Ovary (tissue), 9 donors: ENCODE results near the gene CARMIL1. TPM values are rescaled to one million over a fixed set of nuclear protein-coding genes. Genes with fewer than 3 reads are reported as not detected.

Experiments
- DNase-seq, 5 donors: peaks; one replicate each; pipeline ENCODE4 v3.0.0-alpha.2; 2019 to 2020
- H3K27ac ChIP-seq, 2 donors: fragments of 200-600 bp; one replicate each; pipeline versions ENCODE4 v1.5.1 to v1.8.0; 2019 to 2022
- H3K27me3 ChIP-seq: fragments of 200-600 bp; one replicate; pipeline ENCODE4 v1.8.0; 2022
- H3K36me3 ChIP-seq: fragments of 200-600 bp; sonication (generic); one replicate; pipeline ENCODE4 v1.5.1; 2019
- H3K4me1 ChIP-seq: one replicate; pipeline ENCODE4 v1.8.1; 2013; ENCODE audit warnings: mild to moderate bottlenecking, moderate library complexity; ENCODE audit not compliant: insufficient read depth
- H3K4me3 ChIP-seq: fragments of 200-600 bp; sonication (generic); one replicate; pipeline ENCODE4 v1.5.1; 2017
- H3K9me3 ChIP-seq, 2 donors: fragments of 200-600 bp in 1 of 2; sonication (generic) in 1 of 2; one replicate each; pipeline versions ENCODE4 v1.5.1 to v1.8.1; 2013 to 2019; ENCODE audit warnings: mild to moderate bottlenecking in 1 of 2, moderate library complexity in 1 of 2
- EP300 ChIP-seq: sonication (generic); formaldehyde crosslinking; IDR thresholded peaks from one replicate; pipeline ENCODE4 v1.6.1; 2017; ENCODE audit warnings: antibody characterized with exemption
- POLR2A ChIP-seq: fragments of 450-650 bp; IDR thresholded peaks from one replicate; pipeline ENCODE4 v1.6.1; 2017; ENCODE audit warnings: antibody characterized with exemption, mild to moderate bottlenecking, moderate library complexity
- WGBS, 3 donors: extraction: QIAGEN DNeasy Blood & Tissue Kit in 1 of 3; methylation state at CpG; one replicate each; pipeline versions ENCODE4 v1.1.5 to v1.1.7; 2013 to 2017; 5-methylcytosine and 5-hydroxymethylcytosine counted together
- intact Hi-C, 4 donors: fragments of 100-400 bp; cut with DNase I; formaldehyde crosslinking; loops; one replicate each; pipeline versions ENCODE4 v1.11.0 to v1.15.1; 2022 to 2023
- polyA plus RNA-seq, 2 donors: library from polyadenylated mRNA; stranded (reverse); fragments of 200-250 nt in 1 of 2; fragments of 350-450 nt in 1 of 2; fragmentation: Illumina TruSeq in 1 of 2; extraction: RNeasy Lipid Tissue Mini Kit (QIAGEN cat#74804) in 1 of 2; gene quantifications; one replicate each; pipeline ENCODE4 v1.2.3, GENCODE V29; 2013 to 2014
- total RNA-seq, 7 donors: library from RNA; depleted of rRNA in 2 of 7; stranded (reverse); fragments of >200 nt in 2 of 7; fragmentation: NEBNext Ultra II Directional in 3 of 7; extraction: Animal tissue kit (Norgen Biotek cat#: 25700) in 3 of 7; gene quantifications; one replicate each; pipeline versions ENCODE4 v1.1.0 to v1.2.4, GENCODE V29; 2016 to 2023
- TF ChIP-seq, protein P1 (sequence below), 3 donors: fragments of 450-650 bp in 2 of 3; fragments of 200-600 bp in 1 of 3; IDR thresholded peaks; one replicate each; pipeline versions ENCODE4 v1.5.1 to v1.8.0; 2016 to 2022; ENCODE audit warnings: antibody characterized with exemption in 3 of 3, mild to moderate bottlenecking in 1 of 3
- donor health status: DM: no; HTN: no; CAD: no; lungs with moderate emphysema.
- donor health status: DM: no; HTN: no; CAD: no.
- donor health status: Bipolar disorder and iron deficiency.
- donor health status: DM: yes; HTN: yes; CAD: no.
- donor health status: DM: no; HTN: no; CAD: no.
- donor health status: DM: yes; HTN: yes; CAD: no.

Gene CARMIL1
- total and polyA plus RNA-seq, 9 donors, result 6.4 to 25.6 (median 16.8) TPM

DNA sequence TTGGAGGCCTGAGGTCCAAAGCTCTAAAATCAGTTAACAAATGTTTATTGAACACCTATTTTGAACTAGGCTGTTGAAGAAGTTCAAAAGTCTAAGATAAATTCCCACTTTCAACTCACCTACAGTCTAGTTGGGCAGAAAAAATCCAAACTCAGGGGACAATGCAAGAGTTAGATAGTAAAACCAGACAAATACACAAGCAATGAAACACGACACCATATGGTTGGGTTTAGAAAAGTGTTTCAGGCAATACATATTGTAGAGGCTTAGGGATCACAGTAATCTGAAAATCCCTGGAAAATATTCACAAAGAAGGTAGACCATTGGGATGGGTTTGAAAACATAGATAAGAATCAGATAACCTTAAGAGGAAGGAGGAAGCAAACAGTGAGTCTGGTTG is 1.3 kb upstream of the CARMIL1 start:
- DNase-seq, result no peak
- peaks cover 5% of the 10 kb centered on the region for H3K4me1 ChIP-seq
- intact Hi-C loops, result loop anchor here (2.0 to 5.0 kb wide), 2 partner anchors 213 to 214 kb away; no protein-coding TSS in a partner anchor
- TF ChIP-seq POLR2A (no peak), EP300 (no peak)
- TF ChIP-seq, protein P1, sequence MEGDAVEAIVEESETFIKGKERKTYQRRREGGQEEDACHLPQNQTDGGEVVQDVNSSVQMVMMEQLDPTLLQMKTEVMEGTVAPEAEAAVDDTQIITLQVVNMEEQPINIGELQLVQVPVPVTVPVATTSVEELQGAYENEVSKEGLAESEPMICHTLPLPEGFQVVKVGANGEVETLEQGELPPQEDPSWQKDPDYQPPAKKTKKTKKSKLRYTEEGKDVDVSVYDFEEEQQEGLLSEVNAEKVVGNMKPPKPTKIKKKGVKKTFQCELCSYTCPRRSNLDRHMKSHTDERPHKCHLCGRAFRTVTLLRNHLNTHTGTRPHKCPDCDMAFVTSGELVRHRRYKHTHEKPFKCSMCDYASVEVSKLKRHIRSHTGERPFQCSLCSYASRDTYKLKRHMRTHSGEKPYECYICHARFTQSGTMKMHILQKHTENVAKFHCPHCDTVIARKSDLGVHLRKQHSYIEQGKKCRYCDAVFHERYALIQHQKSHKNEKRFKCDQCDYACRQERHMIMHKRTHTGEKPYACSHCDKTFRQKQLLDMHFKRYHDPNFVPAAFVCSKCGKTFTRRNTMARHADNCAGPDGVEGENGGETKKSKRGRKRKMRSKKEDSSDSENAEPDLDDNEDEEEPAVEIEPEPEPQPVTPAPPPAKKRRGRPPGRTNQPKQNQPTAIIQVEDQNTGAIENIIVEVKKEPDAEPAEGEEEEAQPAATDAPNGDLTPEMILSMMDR (IDR thresholded peaks at IDR 0.05), result no peak
- H3K27me3 ChIP-seq, result no peaks in the 10 kb centered on the region
- H3K9me3 ChIP-seq, result no peaks in the 10 kb centered on the region
- H3K27ac ChIP-seq, result no peak overlapping the region
- WGBS, 3 donors, result 94 to 98% (median 97%) methylated on average over 1 of the region's 1 CpG
- H3K4me3 ChIP-seq, result no peak overlapping the region
- no peaks in the 10 kb centered on the region for H3K36me3 ChIP-seq

DNA sequence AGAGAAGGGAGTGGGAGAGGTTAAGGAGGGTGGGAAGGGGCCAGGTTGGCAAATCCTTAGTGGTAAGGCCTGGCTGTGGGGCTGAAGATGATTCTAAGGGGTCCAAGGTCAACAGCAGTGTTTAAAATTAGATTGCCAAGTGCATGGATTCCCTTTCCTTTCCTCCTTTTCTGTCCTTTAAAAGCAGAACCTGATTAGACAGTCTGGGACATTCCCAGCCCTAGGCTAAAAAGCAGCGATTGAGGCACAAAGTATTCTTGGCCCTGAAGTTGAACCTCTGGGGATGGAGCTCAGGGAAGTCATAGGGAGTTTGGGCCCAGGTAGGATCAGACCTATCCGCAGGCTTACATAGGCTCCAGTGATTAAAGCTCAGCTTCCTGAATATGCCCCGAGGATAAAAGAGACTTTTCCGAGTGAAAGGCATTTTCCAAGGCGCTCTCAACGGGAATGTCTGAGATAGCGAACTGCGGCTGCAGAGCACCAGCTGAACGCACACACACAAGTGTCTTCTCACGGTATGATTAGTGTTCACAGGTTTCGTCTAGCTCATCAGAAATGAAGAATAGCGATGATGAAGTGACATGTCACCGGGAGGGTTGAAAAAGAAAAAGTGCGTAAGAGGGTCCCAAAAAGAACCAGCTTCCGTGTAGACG is 787 bp upstream of the CARMIL1 start:
- WGBS, 3 donors, result 4 to 5% (median 4%) methylated on average over 16 of the region's 16 CpGs
- H3K9me3 ChIP-seq, result no peaks in the 10 kb centered on the region
- intact Hi-C loops, result loop anchor here (2.0 to 5.0 kb wide), 2 partner anchors 212 to 214 kb away; no protein-coding TSS in a partner anchor
- no peaks in the 10 kb centered on the region for H3K27me3 ChIP-seq
- peak overlapping the region; percentile 66 to 69 for H3K27ac ChIP-seq
- no peaks in the 10 kb centered on the region for H3K36me3 ChIP-seq
- TF ChIP-seq EP300 (no peak), POLR2A (no peak)
- TF ChIP-seq, protein P1 (IDR thresholded peaks at IDR 0.05), result no peak
- peaks cover 5% of the 10 kb centered on the region for H3K4me1 ChIP-seq
- DNase-seq, result no peak
- H3K4me3 ChIP-seq, result peak overlapping the region; percentile 91

DNA sequence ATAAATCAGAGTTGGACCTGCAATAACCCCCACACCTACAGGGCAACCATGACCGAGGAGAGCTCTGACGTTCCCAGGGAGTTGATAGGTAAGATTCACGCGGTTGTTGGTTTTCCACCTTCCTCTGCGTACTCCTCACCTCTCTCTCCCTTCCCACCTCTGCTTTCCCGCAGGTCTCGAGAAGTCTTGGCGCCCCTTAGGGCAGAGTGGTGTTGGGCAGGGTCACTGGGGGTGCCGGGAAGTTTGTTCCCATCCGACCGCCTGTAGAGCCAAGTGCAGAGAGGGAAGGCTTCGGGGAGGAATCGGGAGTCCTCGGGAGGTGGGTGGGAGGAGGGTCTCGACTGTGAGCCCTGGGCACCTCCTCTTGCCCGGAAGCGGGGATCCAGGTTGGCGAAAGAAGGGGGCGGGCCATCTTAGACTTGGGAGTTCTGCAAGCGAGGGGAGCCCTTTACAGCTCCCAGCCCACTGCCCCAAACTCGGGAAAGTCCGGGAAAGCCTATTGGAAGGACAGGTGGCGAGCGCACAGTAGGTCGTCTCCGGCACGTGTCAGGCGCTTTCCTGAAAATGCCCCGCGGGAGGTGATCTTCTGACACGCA is 672 bp downstream of the CARMIL1 start:
- WGBS, 3 donors, result 0 to 1% (median 1%) methylated on average over 31 of the region's 31 CpGs
- TF ChIP-seq, protein P1 (IDR thresholded peaks at IDR 0.05), result no peak
- no peak for TF ChIP-seq EP300
- no peak for TF ChIP-seq POLR2A

DNA sequence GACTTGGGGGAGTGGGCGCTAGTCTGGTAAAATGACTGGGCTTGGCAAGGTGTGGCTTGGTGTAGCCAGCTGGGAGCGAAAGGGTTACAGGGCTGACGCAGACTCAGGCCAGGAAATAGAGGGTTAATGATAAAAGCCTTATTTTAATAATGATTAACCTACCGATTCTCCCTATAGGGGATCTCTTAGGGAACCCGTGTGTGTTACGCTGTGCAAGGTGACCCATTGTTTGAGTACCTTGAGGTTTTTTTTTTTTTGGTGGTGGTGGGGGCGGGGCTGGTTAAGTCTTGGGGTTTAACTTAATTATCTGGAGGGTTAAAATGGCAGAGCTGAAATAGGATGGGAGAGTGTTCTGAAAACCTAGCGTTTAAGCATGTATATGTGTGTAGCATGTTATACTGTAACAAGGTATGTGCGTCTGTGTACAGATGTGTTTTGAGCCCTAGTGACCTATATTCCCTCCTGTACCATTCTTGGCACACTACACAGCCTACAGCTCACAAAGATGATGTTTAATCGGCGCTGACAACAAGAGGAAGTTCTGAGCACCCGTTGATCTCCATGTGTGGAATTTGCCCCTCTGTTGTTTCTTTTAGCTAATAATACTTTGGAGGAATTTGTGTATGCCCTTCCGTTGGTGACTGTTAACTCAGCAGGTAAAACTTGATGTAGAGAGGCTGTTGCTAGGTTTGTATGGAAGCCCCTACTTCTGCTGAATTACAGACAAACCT is 1.3 kb downstream of the CARMIL1 start:
- Histone ChIP-seq H3K4me1 (peaks cover 6% of the 10 kb centered on the region), H3K4me3 (peak overlapping the region; percentile 91), H3K27ac (peak overlapping the region; percentile 24 to 33), H3K36me3 (no peaks in the 10 kb centered on the region), H3K27me3 (no peaks in the 10 kb centered on the region), H3K9me3 (no peaks in the 10 kb centered on the region)
- no peak for TF ChIP-seq POLR2A
- TF ChIP-seq, protein P1 (IDR thresholded peaks at IDR 0.05), result no peak
- TF ChIP-seq EP300, result no peak
- 18 to 23% (median 21%) methylated on average over 13 of the region's 13 CpGs for WGBS, 3 donors
- DNase-seq, result no peak
- intact Hi-C loops, result no loop called here

More for the DNA sequence above, 672 bp downstream of the CARMIL1 start:
- intact Hi-C loops, result loop anchor here (2.0 to 5.0 kb wide), 2 partner anchors 211 to 212 kb away; no protein-coding TSS in a partner anchor
- H3K27ac ChIP-seq, result peak overlapping the region; percentile 33 to 66
- no peaks in the 10 kb centered on the region for H3K27me3 ChIP-seq
- H3K4me3 ChIP-seq, result peak overlapping the region; percentile 91
- H3K4me1 ChIP-seq, result peaks cover 6% of the 10 kb centered on the region
- H3K9me3 ChIP-seq, result no peaks in the 10 kb centered on the region
- H3K36me3 ChIP-seq, result no peaks in the 10 kb centered on the region
- peak; percentile 24 to 59 (median 53) for DNase-seq
